Neutrophil (primary cell): Measurements from ENCODE around the gene CCR6.

Experiments
- H3K27ac ChIP-seq: fragments of 200-600 bp; sonication (generic); 2 replicates; pipeline ENCODE4 v1.5.1; 2016; ENCODE audit warnings: mild to moderate bottlenecking, moderate library complexity
- H3K27me3 ChIP-seq: fragments of 200-600 bp; sonication (generic); 2 replicates; pipeline ENCODE4 v1.6.0; 2016; ENCODE audit warnings: mild to moderate bottlenecking
- H3K36me3 ChIP-seq: fragments of 200-600 bp; sonication (generic); 2 replicates; pipeline ENCODE4 v1.5.1; 2017
- H3K4me1 ChIP-seq, 2 experiments: fragments of 200-600 bp in 1 of 2; sonication (generic) in 1 of 2; 1 replicate in 1 of 2; 2 replicates in 1 of 2; pipeline versions ENCODE4 v1.5.1 to v1.6.1; 2013 to 2016; ENCODE audit warnings: low read depth in 1 of 2, low read length in 1 of 2, mild to moderate bottlenecking in 1 of 2, moderate library complexity in 1 of 2; ENCODE audit not compliant: control insufficient read depth in 1 of 2, insufficient read depth in 1 of 2
- H3K4me3 ChIP-seq, 2 experiments: fragments of 200-600 bp in 1 of 2; sonication (generic) in 1 of 2; 1 replicate in 1 of 2; 2 replicates in 1 of 2; pipeline ENCODE4 v1.5.1; 2013 to 2016; ENCODE audit warnings: low read depth in 1 of 2, low read length in 1 of 2, mild to moderate bottlenecking in 1 of 2, moderate library complexity in 1 of 2
- H3K9me3 ChIP-seq: fragments of 200-600 bp; sonication (generic); 2 replicates; pipeline ENCODE4 v1.5.1; 2016
- TF ChIP-seq, protein P1 (sequence below): fragments of 200-600 bp; sonication (generic); IDR thresholded peaks from 2 replicates; pipeline ENCODE4 v1.5.1; 2016; ENCODE audit warnings: antibody characterized with exemption

Gene CCR6

DNA sequence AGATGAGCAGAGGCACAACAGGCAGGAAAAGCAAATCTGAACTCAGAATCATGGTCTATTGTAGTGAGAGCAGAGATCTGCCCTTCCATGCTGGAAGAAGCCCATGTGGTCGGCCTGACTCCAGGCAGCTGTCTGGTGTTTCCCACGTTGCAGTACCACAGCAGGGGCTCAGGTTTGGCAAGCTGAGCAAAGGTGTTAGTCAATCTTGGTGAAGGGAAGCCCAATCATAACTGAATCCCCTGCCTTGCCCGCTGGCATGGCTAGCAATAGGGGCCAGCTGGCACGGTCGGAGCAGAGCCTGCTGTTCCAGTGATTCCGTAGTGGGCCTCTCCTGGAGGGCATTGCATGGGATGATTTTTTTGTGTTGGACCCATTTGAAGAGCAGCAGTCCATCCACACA, 17.8 kb upstream of the CCR6 start:
- Histone ChIP-seq H3K4me3 (no peak overlapping the region), H3K9me3 (no peaks in the 10 kb centered on the region), H3K27me3 (no peaks in the 10 kb centered on the region), H3K36me3 (no peaks in the 10 kb centered on the region), H3K4me1 (peaks cover 4 to 7% of the 10 kb centered on the region in 2 experiments), H3K27ac (no peak overlapping the region)
- TF ChIP-seq, protein P1, sequence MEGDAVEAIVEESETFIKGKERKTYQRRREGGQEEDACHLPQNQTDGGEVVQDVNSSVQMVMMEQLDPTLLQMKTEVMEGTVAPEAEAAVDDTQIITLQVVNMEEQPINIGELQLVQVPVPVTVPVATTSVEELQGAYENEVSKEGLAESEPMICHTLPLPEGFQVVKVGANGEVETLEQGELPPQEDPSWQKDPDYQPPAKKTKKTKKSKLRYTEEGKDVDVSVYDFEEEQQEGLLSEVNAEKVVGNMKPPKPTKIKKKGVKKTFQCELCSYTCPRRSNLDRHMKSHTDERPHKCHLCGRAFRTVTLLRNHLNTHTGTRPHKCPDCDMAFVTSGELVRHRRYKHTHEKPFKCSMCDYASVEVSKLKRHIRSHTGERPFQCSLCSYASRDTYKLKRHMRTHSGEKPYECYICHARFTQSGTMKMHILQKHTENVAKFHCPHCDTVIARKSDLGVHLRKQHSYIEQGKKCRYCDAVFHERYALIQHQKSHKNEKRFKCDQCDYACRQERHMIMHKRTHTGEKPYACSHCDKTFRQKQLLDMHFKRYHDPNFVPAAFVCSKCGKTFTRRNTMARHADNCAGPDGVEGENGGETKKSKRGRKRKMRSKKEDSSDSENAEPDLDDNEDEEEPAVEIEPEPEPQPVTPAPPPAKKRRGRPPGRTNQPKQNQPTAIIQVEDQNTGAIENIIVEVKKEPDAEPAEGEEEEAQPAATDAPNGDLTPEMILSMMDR = no peak

- H3K27me3 ChIP-seq = no peaks in the 10 kb centered on the region
- H3K4me1 ChIP-seq = peaks cover 4 to 7% of the 10 kb centered on the region in 2 experiments
- H3K4me3 ChIP-seq = no peak overlapping the region
- no peaks in the 10 kb centered on the region for H3K9me3 ChIP-seq
- TF ChIP-seq, protein P1 = no peak
- H3K36me3 ChIP-seq = no peaks in the 10 kb centered on the region
- no peak overlapping the region for H3K27ac ChIP-seq
Measured at GRCh38 chr6:167106406-167106805, 16.5 kb upstream of the CCR6 start.

DNA sequence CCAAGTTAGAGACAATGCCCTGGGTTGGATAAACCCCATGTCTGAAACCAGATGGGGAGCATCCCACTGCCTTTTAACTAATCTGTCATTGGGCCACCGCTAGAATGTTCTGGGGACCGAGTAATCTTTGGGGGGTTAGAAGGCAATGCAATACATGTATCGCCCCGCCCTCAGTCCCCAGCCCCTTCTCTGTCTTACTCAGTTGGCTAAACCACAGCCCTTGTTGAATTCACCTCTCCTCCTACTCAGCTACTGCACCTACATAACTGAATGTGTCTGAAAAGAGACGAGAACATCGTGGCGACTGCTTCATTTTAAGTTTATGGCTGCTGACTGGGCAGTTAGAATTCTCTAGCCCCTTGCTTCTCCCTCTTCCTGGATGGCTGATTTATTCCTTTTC, 15.1 kb upstream of the CCR6 start:
- Histone ChIP-seq H3K36me3 (no peaks in the 10 kb centered on the region), H3K9me3 (no peaks in the 10 kb centered on the region), H3K27ac (no peak overlapping the region), H3K27me3 (no peaks in the 10 kb centered on the region), H3K4me3 (no peak overlapping the region), H3K4me1 (peaks cover 4 to 7% of the 10 kb centered on the region in 2 experiments)
- TF ChIP-seq, protein P1 = no peak

DNA sequence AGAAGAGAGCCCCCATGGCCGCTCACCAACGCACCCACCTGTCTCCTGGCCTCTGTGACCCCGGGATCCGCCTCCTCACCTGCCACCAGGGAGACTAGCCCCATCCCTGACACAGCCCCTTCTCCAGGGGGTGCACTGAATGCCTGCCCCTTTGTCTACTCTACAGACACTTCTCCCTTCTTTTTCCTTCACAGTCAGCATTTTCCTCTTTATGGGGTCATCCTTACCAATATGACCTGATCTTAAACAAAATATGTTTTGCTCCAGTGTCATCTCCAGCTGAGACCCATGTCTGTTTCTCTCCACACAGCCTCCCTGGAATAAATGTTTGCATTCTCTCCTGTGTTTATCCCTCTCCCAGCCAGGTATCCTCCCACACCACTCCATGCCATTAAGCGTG, 14.6 kb upstream of the CCR6 start:
- no peak overlapping the region for H3K4me3 ChIP-seq
- H3K9me3 ChIP-seq = no peaks in the 10 kb centered on the region
- TF ChIP-seq, protein P1 = no peak
- H3K36me3 ChIP-seq = no peaks in the 10 kb centered on the region
- H3K27ac ChIP-seq = no peak overlapping the region
- no peaks in the 10 kb centered on the region for H3K27me3 ChIP-seq
- peaks cover 2% of the 10 kb centered on the region in 2 experiments for H3K4me1 ChIP-seq

DNA sequence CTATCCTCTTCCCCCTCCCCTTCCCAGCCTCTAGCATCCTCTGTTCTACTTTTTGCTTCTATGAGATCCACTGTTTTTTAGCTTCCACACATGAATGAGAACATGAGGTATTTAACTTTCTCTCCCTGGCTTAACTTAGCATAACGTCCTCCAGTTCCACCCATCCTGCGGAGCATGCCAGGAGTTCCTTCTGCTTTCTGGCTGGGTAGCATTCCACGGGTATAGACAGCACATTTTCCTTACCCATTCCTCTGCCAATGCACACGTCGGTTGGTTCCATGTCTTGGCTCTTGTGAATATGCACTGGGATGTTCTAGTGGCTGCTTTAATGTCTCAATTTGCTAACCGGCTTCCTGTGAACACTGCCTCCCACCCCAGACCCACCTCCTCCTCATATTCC, 13.2 kb upstream of the CCR6 start:
- no peaks in the 10 kb centered on the region for H3K36me3 ChIP-seq
- H3K4me3 ChIP-seq = no peak overlapping the region
- TF ChIP-seq, protein P1 = no peak
- no peak overlapping the region for H3K27ac ChIP-seq
- H3K27me3 ChIP-seq = no peaks in the 10 kb centered on the region
- no peaks in the 10 kb centered on the region for H3K4me1 ChIP-seq
- H3K9me3 ChIP-seq = no peaks in the 10 kb centered on the region

GRCh38 chr6:167111597-167111996, 11.3 kb upstream of the CCR6 start:
- TF ChIP-seq, protein P1 = no peak
- no peak overlapping the region for H3K4me3 ChIP-seq
- H3K4me1 ChIP-seq = no peaks in the 10 kb centered on the region

More at GRCh38 chr6:167111597-167111996, 11.3 kb upstream of the CCR6 start:
- Histone ChIP-seq H3K27ac (no peak overlapping the region), H3K27me3 (no peaks in the 10 kb centered on the region), H3K9me3 (no peaks in the 10 kb centered on the region), H3K36me3 (no peaks in the 10 kb centered on the region)
